ENCODE data around the gene MAPK11.

The MAPK11 gene

GRCh38 chr22:50310031-50310722, 40.0 kb upstream of the MAPK11 start:
- Histone ChIP-seq H3K4me3 (ENCODE audit: low read depth, low read length) (no peak overlapping the region), H3K27me3 (replicated peaks) (no peaks in the 10 kb centered on the region)
- no peak for TF ChIP-seq CTCF (IDR thresholded peaks at IDR 0.05; ENCODE audit: low read depth, low read length, missing control alignments)

GRCh38 chr22:50309601-50309991, 39.4 kb upstream of the MAPK11 start:
- in situ Hi-C loops (cut with HindIII; ENCODE audit: low pct_ligation_motif_present, low sequenced_read_pairs), result no loop called here
- Histone ChIP-seq H3K4me3 (ENCODE audit: low read depth, low read length) (no peak overlapping the region), H3K36me3 (replicated peaks) (no peaks in the 10 kb centered on the region), H3K27ac (no peak overlapping the region), H3K27me3 (replicated peaks) (no peaks in the 10 kb centered on the region)
- no peak for DNase-seq
- TF ChIP-seq CTCF (IDR thresholded peaks at IDR 0.05; ENCODE audit: low read depth, low read length, missing control alignments), result no peak

More at GRCh38 chr22:50310031-50310722, 40.0 kb upstream of the MAPK11 start:
- Histone ChIP-seq H3K27ac (no peak overlapping the region), H3K36me3 (replicated peaks) (no peaks in the 10 kb centered on the region)
- DNase-seq, result no peak
- in situ Hi-C loops (cut with HindIII; ENCODE audit: low pct_ligation_motif_present, low sequenced_read_pairs), result no loop called here

GRCh38 chr22:50308986-50309600, 38.9 kb upstream of the MAPK11 start:
- no peak overlapping the region for H3K4me3 ChIP-seq (ENCODE audit: low read depth, low read length)
- H3K27ac ChIP-seq, result no peak overlapping the region
- no peak for DNase-seq
- no peak for TF ChIP-seq CTCF (IDR thresholded peaks at IDR 0.05; ENCODE audit: low read depth, low read length, missing control alignments)
- no peaks in the 10 kb centered on the region for H3K27me3 ChIP-seq (replicated peaks)
- H3K36me3 ChIP-seq (replicated peaks), result no peaks in the 10 kb centered on the region
- in situ Hi-C loops (cut with HindIII; ENCODE audit: low pct_ligation_motif_present, low sequenced_read_pairs), result no loop called here

- Histone ChIP-seq H3K36me3 (replicated peaks) (no peaks in the 10 kb centered on the region), H3K4me3 (ENCODE audit: low read depth, low read length) (no peak overlapping the region), H3K27ac (no peak overlapping the region), H3K27me3 (replicated peaks) (no peaks in the 10 kb centered on the region)
- in situ Hi-C loops (cut with HindIII; ENCODE audit: low pct_ligation_motif_present, low sequenced_read_pairs), result no loop called here
- TF ChIP-seq CTCF (IDR thresholded peaks at IDR 0.05; ENCODE audit: low read depth, low read length, missing control alignments), result no peak
- no peak for DNase-seq
Observed at GRCh38 chr22:50308597-50308935, 38.4 kb upstream of the MAPK11 start.

- no peak for TF ChIP-seq CTCF (IDR thresholded peaks at IDR 0.05; ENCODE audit: low read depth, low read length, missing control alignments)
- Histone ChIP-seq H3K4me3 (ENCODE audit: low read depth, low read length) (no peak overlapping the region), H3K27me3 (replicated peaks) (no peaks in the 10 kb centered on the region), H3K36me3 (replicated peaks) (no peaks in the 10 kb centered on the region), H3K27ac (no peak overlapping the region)
- DNase-seq, result no peak
- in situ Hi-C loops (cut with HindIII; ENCODE audit: low pct_ligation_motif_present, low sequenced_read_pairs), result no loop called here
Observed at GRCh38 chr22:50307890-50308596, 37.9 kb upstream of the MAPK11 start.

All from brain microvascular endothelial cell (primary cell).